ENCODE measurements around the gene LGR6. TPM values are rescaled to one million over a fixed set of nuclear protein-coding genes. Genes with fewer than 3 reads are reported as not detected.

LGR6 gene
- total and polyA plus RNA-seq, 2 of the 8 experiments (the other 6 are each of a cell fraction or from before 2014, with no cell fraction given): 0.50 to 1.0 TPM

GRCh38 chr1:202154766-202155477 lies 38.7 kb upstream of the LGR6 start (continued):
- TF ChIP-seq CBX8 (IDR thresholded peaks at IDR 0.05; ENCODE audit: borderline replicate concordance, low read depth, low read length) (no peak), CHD7 (IDR thresholded peaks at IDR 0.05; ENCODE audit: insufficient replicate concordance, low read length) (no peak), KDM1A (IDR thresholded peaks at IDR 0.05; ENCODE audit: borderline replicate concordance, low read length) (no peak), RAD21 (IDR thresholded peaks at IDR 0.05 in 1 of 2, conservative IDR thresholded peaks at IDR 0.05 in 1 of 2; ENCODE audit: low read depth in 2 of 2, low read length in 2 of 2) (peak; percentile 57 to 65), SUZ12 (IDR thresholded peaks at IDR 0.05; ENCODE audit: low read length) (no peak), HDAC6 (IDR thresholded peaks at IDR 0.05; ENCODE audit: low read depth, low read length) (no peak), JUND (IDR thresholded peaks at IDR 0.05; ENCODE audit: low read length) (no peak), PHF8 (conservative IDR thresholded peaks at IDR 0.05; ENCODE audit: low read depth, low read length) (no peak), SRF (IDR thresholded peaks at IDR 0.05; ENCODE audit: low read depth, low read length) (no peak), SP1 (IDR thresholded peaks at IDR 0.05; ENCODE audit: low read depth, low read length) (no peak)
